Ishikawa (cell line): Measurements from ENCODE around the gene SLC7A1.

ENCODE experiments used
- CEBPB ChIP-seq: IDR thresholded peaks from 2 replicates; pipeline ENCODE4 v1.6.1; 2012
- CREB1 ChIP-seq: IDR thresholded peaks from 2 replicates; pipeline ENCODE4 v1.6.1; 2012; ENCODE audit warnings: low read depth
- EGR1 ChIP-seq: IDR thresholded peaks from 2 replicates; pipeline ENCODE4 v1.6.1; 2012
- EP300 ChIP-seq: IDR thresholded peaks from 2 replicates; pipeline ENCODE4 v1.6.1; 2012; ENCODE audit warnings: borderline replicate concordance
- FOXM1 ChIP-seq: IDR thresholded peaks from 2 replicates; pipeline ENCODE4 v1.6.1; 2012; ENCODE audit warnings: low read depth, borderline replicate concordance
- NFIC ChIP-seq: IDR thresholded peaks from 2 replicates; pipeline ENCODE4 v1.6.1; 2012
- RAD21 ChIP-seq: IDR thresholded peaks from 2 replicates; pipeline ENCODE4 v1.6.1; 2012; ENCODE audit warnings: low read depth
- TAF1 ChIP-seq: IDR thresholded peaks from 2 replicates; pipeline ENCODE4 v1.6.1; 2012; ENCODE audit warnings: low read depth, mild to moderate bottlenecking
- TCF12 ChIP-seq: IDR thresholded peaks from 2 replicates; pipeline ENCODE4 v1.6.1; 2012; ENCODE audit warnings: low read depth
- TEAD4 ChIP-seq: IDR thresholded peaks from 2 replicates; pipeline ENCODE4 v1.6.1; 2012
- YY1 ChIP-seq: IDR thresholded peaks from 2 replicates; pipeline ENCODE4 v1.6.1; 2012; ENCODE audit warnings: low read depth
- ZBTB7A ChIP-seq: IDR thresholded peaks from 2 replicates; pipeline ENCODE4 v1.6.1; 2012; ENCODE audit warnings: low read depth
- TF ChIP-seq, protein P1 (sequence below): IDR thresholded peaks from 2 replicates; pipeline ENCODE4 v1.6.1; 2012
- TF ChIP-seq, protein P2 (sequence below): IDR thresholded peaks from 2 replicates; pipeline ENCODE4 v1.6.1; 2012
- TF ChIP-seq, protein P3 (sequence below): IDR thresholded peaks from 2 replicates; pipeline ENCODE4 v1.6.1; 2012; ENCODE audit warnings: low read depth, mild to moderate bottlenecking

SLC7A1 gene

DNA sequence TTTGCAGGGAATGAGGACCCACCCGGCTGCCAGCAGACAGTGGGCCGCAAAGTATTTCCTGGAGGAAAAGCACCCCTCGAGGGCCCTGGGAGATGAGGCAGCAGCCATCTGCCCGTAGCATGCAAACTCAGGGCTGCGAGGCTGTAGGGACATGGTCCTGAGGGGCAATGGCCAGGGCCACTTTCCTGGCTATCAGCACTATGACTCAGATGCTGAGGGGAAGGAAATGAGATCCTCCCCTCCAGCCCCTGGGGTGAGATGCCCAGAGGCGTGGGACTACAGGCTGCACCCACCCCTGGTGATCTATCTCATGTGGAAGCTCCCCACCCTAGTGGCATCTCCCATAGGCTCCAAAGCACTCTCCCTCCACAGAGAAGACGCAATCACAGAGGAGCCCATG lies 80.1 kb downstream of the SLC7A1 start:
- TF ChIP-seq, protein P1, sequence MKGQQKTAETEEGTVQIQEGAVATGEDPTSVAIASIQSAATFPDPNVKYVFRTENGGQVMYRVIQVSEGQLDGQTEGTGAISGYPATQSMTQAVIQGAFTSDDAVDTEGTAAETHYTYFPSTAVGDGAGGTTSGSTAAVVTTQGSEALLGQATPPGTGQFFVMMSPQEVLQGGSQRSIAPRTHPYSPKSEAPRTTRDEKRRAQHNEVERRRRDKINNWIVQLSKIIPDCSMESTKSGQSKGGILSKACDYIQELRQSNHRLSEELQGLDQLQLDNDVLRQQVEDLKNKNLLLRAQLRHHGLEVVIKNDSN: no peak
- TF ChIP-seq ZBTB7A (no peak), CREB1 (no peak), CEBPB (no peak), EP300 (no peak), EGR1 (no peak), YY1 (no peak), TAF1 (no peak), RAD21 (no peak), NFIC (no peak), TEAD4 (no peak), FOXM1 (no peak)
- TF ChIP-seq, protein P2, sequence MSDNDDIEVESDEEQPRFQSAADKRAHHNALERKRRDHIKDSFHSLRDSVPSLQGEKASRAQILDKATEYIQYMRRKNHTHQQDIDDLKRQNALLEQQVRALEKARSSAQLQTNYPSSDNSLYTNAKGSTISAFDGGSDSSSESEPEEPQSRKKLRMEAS: no peak
- TF ChIP-seq, protein P3, sequence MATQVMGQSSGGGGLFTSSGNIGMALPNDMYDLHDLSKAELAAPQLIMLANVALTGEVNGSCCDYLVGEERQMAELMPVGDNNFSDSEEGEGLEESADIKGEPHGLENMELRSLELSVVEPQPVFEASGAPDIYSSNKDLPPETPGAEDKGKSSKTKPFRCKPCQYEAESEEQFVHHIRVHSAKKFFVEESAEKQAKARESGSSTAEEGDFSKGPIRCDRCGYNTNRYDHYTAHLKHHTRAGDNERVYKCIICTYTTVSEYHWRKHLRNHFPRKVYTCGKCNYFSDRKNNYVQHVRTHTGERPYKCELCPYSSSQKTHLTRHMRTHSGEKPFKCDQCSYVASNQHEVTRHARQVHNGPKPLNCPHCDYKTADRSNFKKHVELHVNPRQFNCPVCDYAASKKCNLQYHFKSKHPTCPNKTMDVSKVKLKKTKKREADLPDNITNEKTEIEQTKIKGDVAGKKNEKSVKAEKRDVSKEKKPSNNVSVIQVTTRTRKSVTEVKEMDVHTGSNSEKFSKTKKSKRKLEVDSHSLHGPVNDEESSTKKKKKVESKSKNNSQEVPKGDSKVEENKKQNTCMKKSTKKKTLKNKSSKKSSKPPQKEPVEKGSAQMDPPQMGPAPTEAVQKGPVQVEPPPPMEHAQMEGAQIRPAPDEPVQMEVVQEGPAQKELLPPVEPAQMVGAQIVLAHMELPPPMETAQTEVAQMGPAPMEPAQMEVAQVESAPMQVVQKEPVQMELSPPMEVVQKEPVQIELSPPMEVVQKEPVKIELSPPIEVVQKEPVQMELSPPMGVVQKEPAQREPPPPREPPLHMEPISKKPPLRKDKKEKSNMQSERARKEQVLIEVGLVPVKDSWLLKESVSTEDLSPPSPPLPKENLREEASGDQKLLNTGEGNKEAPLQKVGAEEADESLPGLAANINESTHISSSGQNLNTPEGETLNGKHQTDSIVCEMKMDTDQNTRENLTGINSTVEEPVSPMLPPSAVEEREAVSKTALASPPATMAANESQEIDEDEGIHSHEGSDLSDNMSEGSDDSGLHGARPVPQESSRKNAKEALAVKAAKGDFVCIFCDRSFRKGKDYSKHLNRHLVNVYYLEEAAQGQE: no peak

DNA sequence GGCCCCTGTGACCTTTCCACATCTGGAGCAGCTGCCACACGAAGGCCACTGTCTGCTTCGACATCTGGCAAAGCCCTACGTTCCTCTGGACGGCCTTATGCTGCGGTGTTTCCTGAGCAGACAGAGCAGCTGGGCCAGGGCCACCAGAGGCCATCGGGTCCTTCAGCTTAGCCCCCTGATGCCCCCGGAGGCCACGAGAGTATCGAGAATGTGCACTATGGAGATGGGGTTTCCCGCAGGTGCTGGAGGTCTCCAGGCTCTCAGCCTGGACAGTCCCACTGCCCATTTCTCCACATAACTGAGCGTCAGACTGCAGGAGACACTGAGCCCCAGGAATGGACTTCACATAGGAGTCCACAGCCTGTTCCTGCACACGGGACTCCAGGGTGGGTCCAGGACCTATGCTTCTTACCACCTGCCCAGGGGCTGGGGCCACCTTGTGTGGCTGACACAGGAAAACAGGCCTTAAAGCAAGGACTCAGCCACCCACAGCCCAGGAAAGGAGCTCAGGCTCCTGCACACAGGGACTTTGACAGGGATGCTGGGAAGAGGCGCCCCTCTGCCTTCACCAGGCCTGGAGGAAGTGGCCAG lies 80.7 kb downstream of the SLC7A1 start:
- TF ChIP-seq CREB1: no peak
- TF ChIP-seq RAD21: no peak
- TF ChIP-seq TEAD4: no peak
- TF ChIP-seq TAF1: no peak
- TF ChIP-seq, protein P3: no peak
- TF ChIP-seq NFIC: no peak
- no peak for TF ChIP-seq TCF12
- no peak for TF ChIP-seq EGR1
- no peak for TF ChIP-seq ZBTB7A
- no peak for TF ChIP-seq EP300
- TF ChIP-seq, protein P1: no peak
- no peak for TF ChIP-seq YY1
- TF ChIP-seq CEBPB: no peak
- TF ChIP-seq, protein P2: no peak
- no peak for TF ChIP-seq FOXM1

DNA sequence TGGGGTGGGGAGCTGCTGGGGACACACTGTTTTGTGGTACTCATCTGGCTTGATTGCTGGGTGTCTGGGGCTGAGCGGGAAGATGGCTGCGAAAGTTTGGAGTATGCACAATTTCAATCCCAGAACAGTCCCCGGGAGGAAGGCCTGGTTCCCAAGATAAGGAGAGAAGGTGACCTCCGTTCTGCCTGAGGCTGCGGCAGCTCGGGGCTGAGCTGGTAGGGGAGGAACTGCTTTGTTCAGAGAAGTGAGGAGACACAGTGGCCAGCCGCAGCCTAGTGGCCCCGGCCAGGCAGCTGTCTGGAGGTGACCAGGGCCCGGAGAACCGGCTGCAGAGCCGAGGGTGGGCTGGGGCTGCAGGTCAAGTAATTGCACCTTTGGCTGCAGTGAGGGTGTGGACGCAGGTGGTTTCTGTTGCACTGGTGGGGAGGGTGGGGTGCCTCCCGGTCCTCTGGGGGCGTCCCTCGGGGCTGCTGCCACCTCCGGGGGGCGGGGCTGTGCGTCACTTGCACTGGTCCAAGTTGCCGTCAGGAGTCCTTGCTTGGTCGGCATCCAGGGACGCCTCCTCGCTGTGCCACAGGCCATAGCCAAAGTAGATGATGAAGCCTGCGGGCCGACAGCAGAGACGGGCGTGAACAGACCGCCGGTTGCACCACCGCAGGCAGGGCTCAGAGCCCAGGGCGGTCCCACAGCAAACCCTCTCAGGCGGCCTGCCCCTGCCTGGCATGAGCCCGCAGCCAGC lies 81.3 kb downstream of the SLC7A1 start:
- TF ChIP-seq EGR1: no peak
- TF ChIP-seq ZBTB7A: no peak
- TF ChIP-seq, protein P2: no peak
- TF ChIP-seq, protein P1: no peak
- TF ChIP-seq TEAD4: no peak
- no peak for TF ChIP-seq CEBPB
- no peak for TF ChIP-seq CREB1
- TF ChIP-seq FOXM1: no peak
- no peak for TF ChIP-seq NFIC
- TF ChIP-seq RAD21: no peak
- TF ChIP-seq EP300: no peak
- TF ChIP-seq YY1: no peak
- TF ChIP-seq TAF1: no peak
- TF ChIP-seq, protein P3: no peak
- TF ChIP-seq TCF12: no peak
